ENCODE results near the gene NOS1.

The NOS1 gene

GRCh38 chr12:117363953-117364486 lies 2.6 kb upstream of the NOS1 start:
- DNase-seq (ENCODE audit: low read depth in 2 of 2), result no peak

DNA sequence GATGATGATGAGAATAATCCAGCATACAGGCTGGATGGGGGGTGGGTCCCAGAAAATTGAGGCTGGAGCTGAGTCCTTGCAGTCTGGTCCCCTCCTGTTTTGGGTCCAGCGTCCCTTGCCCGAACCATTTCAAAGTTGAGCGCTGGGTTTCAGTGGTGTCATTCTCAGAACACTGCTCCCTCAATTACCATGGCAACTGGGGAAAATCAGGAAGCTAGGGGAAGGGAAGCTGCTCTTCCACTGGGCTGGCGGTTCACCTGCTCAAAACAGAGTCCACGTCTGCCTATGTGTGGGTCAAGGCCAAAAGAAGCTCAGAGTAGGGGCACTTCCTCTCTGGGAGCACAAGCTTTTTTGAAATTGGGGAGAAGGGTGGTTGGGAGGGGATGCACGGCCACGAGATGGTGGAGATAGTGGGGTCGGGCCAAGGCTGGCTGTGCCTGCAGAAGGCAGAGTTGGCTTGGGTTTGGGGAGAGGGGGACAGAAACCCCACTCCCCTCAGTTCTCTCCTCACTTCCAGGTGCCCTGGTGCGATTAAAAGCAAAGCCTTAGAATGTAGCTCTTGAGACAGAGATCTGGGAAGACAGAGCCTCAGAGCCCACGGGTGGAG lies 1.7 kb upstream of the NOS1 start:
- no peak for DNase-seq (ENCODE audit: low read depth in 2 of 2)

DNA sequence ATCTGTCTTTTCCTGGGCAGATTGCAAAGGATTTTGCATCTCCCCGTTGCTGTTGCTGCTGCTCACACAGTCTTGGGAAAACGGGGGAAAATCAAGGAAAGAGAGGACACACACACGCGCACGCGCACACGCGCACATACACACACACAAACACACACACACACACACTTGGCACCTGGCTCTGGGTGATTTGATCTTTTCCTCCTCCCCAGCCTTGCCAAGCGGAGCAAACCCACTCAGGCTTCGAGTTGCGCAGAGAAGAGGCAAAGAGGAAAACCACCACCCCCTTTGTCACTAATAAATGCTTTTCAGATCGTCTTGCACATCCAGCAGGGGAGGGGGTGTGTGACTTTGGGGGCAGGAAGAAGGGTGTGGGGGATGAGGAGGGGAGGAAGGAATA lies 965 bp upstream of the NOS1 start:
- DNase-seq (ENCODE audit: low read depth in 2 of 2), result no peak

DNA sequence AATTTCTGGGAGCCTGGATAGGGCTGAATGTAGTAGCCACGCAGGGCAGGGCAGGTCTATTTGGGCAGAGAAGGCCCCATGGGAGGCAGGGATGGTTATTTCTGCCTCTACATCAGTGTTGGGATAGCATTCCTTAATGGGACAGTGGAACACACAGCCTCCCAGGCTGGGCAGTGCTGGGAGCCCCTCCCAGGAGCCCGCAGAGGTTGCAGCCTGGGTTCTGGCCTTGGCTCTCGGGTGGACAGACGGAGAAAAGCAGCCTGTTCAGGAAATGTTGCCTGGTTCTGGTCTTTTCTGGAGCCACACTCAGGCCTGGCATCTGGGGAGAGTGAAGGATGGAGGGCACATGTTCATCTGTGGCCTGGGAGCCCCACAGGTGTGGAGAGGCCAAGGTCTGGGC lies 479 bp upstream of the NOS1 start:
- DNase-seq (ENCODE audit: low read depth in 2 of 2), result no peak

GRCh38 chr12:117360551-117361346 lies 677 bp downstream of the NOS1 start:
- DNase-seq (ENCODE audit: low read depth in 2 of 2), result no peak

DNA sequence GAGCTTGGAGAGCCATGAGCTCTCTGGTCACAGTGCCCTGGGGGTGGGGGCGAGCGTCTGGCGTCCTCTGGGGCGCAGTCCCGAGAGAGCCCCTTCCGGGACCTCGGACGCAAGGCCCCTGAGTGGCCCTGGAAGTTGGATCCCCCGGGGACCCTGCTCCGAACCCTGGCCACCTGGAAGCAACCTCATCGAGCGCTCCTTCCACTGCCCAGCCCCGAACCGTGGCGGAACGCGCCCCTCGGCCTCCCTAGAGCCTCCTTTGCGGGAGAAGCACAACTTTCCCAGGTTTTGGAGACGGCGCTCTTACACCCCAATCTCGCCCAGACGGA lies 1.2 kb downstream of the NOS1 start:
- DNase-seq (ENCODE audit: low read depth in 2 of 2), result no peak

- no peak for DNase-seq (ENCODE audit: low read depth in 2 of 2)
These were observed 2.2 kb downstream of the NOS1 start for GRCh38 chr12:117359029-117359845.

GRCh38 chr12:117356048-117356447 lies 5.4 kb downstream of the NOS1 start:
- DNase-seq (ENCODE audit: low read depth in 2 of 2), result no peak

DNA sequence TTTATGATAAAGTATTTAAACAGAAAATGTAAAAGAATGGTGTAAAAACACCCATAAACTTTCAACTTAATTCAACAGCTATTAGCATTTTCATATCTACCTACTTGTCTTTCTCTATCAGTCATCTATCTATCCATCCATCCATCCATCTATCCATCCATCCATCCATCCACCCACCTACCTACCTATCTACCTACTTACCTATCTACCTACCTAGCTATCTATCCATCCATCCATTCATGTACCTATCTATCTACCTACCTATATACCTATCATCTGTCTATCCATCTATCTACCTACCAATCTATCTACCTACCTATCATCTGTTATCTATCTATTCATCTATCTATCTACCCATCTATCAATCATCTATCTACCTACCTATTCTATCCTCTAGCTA lies 8.5 kb downstream of the NOS1 start:
- no peak for DNase-seq (ENCODE audit: low read depth in 2 of 2)

DNA sequence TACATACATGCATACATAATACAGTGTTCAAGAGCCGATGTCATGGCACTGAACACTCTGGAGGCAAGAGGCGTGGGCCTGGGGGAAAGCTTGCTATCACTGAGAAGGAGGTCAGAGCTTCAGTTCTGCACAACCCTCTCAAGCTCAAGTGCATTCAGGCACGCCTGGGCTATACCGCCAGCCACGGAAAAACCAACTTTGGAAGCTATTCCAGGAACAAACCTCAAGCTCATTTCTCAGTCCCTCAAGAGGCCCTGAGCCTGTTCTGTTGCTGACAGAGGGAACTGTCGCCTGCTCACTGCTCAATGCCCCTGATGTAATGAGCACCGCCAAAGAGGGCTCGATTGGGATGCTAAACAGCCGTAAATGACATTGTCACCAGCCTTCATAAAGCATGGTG lies 9.2 kb downstream of the NOS1 start:
- DNase-seq (ENCODE audit: low read depth in 2 of 2), result no peak

- no peak for DNase-seq (ENCODE audit: low read depth in 2 of 2)
These were observed 11.3 kb downstream of the NOS1 start for GRCh38 chr12:117350140-117350539.

GRCh38 chr12:117347588-117347987 lies 13.8 kb downstream of the NOS1 start:
- no peak for DNase-seq (ENCODE audit: low read depth in 2 of 2)

- DNase-seq (ENCODE audit: low read depth in 2 of 2), result no peak
These were observed 16.7 kb downstream of the NOS1 start for GRCh38 chr12:117344716-117345115.

DNA sequence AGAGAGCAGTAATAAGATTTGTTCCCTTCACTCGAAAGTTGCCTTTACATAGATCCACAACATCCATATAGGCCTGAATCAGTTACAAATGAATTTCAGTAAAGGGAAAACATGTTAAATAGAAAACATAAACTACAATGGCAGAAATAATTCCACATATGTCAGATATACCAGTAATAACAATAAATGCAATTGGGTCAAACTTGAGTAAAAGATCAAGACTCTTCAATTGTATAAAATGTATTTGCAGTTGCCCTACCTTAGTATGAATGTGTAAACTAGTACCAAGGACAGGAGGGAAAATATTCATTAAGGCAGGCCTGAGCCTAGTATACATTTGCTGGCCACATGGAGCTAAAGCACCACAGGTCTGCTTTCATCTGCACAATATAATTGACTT lies 17.6 kb downstream of the NOS1 start:
- no peak for DNase-seq (ENCODE audit: low read depth in 2 of 2)

GRCh38 chr12:117343296-117343695 lies 18.1 kb downstream of the NOS1 start:
- no peak for DNase-seq (ENCODE audit: low read depth in 2 of 2)

DNA sequence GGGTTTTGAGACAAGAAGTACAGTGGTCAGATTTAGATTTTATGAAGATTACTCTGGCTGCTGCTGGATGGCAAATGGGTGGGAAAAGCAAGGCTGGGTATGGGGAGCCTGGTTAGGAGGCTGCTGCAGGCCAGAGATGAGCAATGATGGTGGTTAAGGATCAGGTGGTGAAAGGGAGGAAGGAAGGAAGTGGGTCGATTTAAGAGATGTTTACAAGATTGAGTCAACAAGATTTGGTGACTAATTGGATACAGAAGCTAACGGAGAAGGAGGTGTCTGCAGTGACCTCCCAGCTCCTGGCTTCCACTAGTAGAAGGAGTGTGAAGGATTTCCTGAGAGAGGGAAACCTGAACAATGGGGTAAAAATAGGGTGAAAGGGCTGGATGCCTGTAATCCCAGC lies 18.7 kb downstream of the NOS1 start:
- DNase-seq (ENCODE audit: low read depth in 2 of 2), result no peak

DNA sequence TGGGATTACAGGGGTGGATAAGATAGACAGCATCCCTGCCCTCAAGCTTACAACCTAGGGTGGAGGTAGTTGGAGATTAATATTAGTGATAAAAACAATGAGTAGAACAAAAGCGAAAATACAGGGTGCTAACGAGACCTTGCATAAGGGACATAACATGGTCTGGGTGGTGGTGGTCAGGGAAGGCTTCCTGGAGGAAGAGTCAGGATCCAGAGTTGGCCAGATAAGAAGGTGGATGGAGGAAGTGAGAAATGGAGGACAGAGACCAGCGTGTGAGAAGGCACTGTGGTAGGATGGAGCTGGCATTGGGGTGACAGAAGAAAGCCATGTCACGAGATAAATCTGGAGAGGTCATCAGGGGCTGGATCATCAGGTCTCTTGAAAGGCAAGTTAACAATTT lies 19.2 kb downstream of the NOS1 start:
- no peak for DNase-seq (ENCODE audit: low read depth in 2 of 2)

DNA sequence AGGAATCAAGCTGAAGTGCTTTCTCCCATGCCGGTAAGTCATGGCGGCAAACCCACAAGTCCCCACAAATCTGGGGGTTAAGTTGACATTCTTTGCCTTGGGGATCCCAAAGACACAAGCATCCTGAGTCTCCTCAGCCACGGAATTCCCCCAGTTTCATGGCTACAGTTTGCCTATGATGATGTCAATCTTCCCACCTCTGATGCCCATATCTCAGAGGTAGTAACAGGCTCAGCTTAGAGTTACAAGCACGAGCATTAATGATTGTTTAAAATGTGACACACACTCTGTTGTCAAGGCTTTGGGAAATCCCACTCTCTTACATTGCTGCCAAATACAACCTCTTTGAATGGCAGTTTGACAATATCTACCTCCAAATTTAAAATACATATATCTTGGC lies 22.3 kb downstream of the NOS1 start:
- DNase-seq (ENCODE audit: low read depth in 2 of 2), result no peak

GRCh38 chr12:117334855-117335587 lies 26.4 kb downstream of the NOS1 start:
- DNase-seq (ENCODE audit: low read depth in 2 of 2), result no peak

DNA sequence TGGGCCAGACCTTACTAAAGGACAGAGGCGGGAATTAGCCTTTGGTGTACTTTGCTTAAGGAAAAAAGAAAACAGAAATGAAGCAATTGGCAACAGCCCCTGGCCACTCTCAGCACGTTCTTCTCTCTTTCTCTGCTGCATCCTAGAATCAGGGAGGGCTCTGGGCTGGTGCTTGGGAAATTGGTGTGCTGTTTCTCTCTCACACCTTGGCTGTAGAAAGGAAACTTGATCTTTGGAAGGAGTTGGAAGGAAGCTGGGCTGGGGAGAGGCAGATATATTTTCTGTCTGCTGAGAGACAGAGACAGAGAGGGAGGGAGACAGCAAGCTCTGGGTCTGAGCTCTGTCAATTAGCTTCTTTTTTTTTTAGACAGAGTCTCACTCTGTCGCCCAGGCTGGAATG lies 27.4 kb downstream of the NOS1 start:
- no peak for DNase-seq (ENCODE audit: low read depth in 2 of 2)

DNA sequence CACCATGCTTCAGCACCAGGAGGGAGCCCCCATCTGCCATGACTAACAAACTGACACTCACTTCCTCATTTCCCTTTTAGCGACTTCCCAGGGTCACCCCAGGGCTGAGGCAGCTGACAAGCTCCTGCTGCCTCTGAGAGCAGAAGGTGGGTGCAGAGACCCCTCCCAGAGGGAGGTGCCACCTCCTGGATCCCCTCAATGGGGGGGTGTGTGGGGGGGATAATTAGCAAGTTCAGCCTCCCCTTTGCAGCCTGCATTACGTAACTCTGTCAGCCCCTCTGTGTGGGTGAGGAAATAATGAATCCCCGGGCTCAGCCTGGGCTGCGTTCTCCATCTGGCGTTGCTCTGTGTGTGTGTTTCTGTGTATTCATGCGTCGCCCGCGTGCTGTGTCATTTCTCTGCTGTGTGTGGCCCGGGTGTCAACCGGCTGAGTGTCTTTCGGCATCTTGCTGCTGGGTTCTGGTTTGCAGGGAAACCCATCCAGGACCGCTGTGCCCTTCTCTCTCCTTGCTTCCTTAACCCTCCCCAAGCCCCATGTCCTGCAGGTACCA lies 28.0 kb downstream of the NOS1 start:
- no peak for DNase-seq (ENCODE audit: low read depth in 2 of 2)

- no peak for DNase-seq (ENCODE audit: low read depth in 2 of 2)
These were observed 29.7 kb downstream of the NOS1 start for GRCh38 chr12:117331691-117332090.

Measured in fibroblast of skin of left biceps (primary cell).